ENCODE results near the gene ADGRV1. TPM values are rescaled to one million over a fixed set of nuclear protein-coding genes. Genes with fewer than 3 reads are reported as not detected.
"Not testable (repeated sequence)": the region's sequence is repeated elsewhere in the genome, so short reads cannot be mapped to it uniquely, and the experiment has no call there.

Gene ADGRV1
- total RNA-seq, 1 donor from 2014 or later = not detected

DNA sequence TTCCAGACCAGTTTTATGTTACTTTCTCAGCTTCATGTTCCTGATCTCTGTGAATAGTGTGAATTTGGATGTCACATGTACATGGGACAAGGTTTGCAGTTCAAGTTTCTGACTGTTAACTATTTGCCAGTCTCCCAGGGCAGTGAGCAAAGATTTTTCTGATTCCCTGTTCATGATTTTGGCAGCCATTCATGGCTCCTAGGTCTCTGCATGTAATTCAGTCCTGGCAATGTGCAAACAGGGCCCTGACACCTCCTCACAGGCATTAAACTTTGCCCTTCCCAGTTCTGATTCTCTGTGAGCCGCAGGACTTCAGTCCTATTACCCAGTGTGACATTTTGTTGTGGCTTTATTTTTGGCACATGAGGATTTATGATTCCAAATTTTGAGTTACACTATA, 474.8 kb downstream of the ADGRV1 start:
- no peaks in the 10 kb centered on the region for H3K9me3 ChIP-seq (replicated peaks)
- DNase-seq = no peak
- TF ChIP-seq, protein P1, sequence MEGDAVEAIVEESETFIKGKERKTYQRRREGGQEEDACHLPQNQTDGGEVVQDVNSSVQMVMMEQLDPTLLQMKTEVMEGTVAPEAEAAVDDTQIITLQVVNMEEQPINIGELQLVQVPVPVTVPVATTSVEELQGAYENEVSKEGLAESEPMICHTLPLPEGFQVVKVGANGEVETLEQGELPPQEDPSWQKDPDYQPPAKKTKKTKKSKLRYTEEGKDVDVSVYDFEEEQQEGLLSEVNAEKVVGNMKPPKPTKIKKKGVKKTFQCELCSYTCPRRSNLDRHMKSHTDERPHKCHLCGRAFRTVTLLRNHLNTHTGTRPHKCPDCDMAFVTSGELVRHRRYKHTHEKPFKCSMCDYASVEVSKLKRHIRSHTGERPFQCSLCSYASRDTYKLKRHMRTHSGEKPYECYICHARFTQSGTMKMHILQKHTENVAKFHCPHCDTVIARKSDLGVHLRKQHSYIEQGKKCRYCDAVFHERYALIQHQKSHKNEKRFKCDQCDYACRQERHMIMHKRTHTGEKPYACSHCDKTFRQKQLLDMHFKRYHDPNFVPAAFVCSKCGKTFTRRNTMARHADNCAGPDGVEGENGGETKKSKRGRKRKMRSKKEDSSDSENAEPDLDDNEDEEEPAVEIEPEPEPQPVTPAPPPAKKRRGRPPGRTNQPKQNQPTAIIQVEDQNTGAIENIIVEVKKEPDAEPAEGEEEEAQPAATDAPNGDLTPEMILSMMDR (IDR thresholded peaks at IDR 0.05; ENCODE audit: borderline replicate concordance) = no peak
- H3K36me3 ChIP-seq = no peaks in the 10 kb centered on the region
- H3K27me3 ChIP-seq (ENCODE audit: low read depth) = no peaks in the 10 kb centered on the region
- intact Hi-C loops (cut with micrococcal nuclease) = no loop called here
- H3K27ac ChIP-seq (replicated peaks) = no peak overlapping the region
- H3K4me3 ChIP-seq = no peak overlapping the region
- H3K4me1 ChIP-seq = no peaks in the 10 kb centered on the region

GRCh38 chr5:91038180-91038808, 479.7 kb downstream of the ADGRV1 start:
- TF ChIP-seq, protein P1 (IDR thresholded peaks at IDR 0.05; ENCODE audit: borderline replicate concordance) = no peak
- Histone ChIP-seq H3K27me3 (ENCODE audit: low read depth) (no peaks in the 10 kb centered on the region), H3K36me3 (no peaks in the 10 kb centered on the region), H3K27ac (replicated peaks) (no peak overlapping the region), H3K4me3 (no peak overlapping the region), H3K9me3 (replicated peaks) (no peaks in the 10 kb centered on the region), H3K4me1 (no peaks in the 10 kb centered on the region)
- intact Hi-C loops (cut with micrococcal nuclease) = no loop called here
- DNase-seq = no peak

- H3K4me1 ChIP-seq; H3K27ac ChIP-seq (replicated peaks); H3K4me3 ChIP-seq; DNase-seq; intact Hi-C loops (cut with micrococcal nuclease); H3K36me3 ChIP-seq; H3K27me3 ChIP-seq (ENCODE audit: low read depth): not testable (repeated sequence)
- H3K9me3 ChIP-seq (replicated peaks) = peaks cover 10% of the 10 kb centered on the region
Observed at GRCh38 chr5:91041132-91041531, 482.5 kb downstream of the ADGRV1 start.

DNA sequence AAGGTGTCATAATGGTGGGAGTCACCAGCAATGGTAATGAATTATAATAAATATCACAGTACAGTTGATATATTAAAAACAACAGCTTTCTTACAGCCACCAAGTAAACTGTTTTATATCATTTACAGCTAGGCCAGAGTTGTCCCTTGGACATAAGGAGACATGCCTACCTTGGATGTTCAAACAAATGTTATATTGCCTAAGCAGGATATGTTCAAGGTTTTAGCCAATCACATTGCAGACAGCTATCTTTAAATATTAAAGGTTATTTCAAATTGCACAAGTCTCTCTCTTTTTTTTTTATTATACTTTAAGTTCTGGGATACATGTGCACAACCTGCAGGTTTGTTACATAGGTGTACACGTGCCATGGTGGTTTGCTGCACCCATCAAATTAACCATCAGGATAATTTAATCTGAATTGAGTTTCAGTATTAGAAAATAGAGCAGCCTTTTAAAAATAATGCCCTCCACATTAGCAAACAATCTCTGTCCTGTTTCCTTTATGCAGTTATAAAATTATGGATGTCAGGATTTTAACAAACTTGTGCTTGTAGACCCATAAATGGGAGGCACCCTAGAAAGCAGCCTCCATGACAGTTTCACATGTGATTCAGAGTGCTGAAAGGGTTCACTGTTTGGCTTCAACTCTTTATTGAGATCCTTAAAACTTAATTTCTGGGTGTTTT, 483.8 kb downstream of the ADGRV1 start:
- intact Hi-C loops (cut with micrococcal nuclease) = no loop called here
- Histone ChIP-seq H3K4me3 (no peak overlapping the region), H3K27me3 (ENCODE audit: low read depth) (no peaks in the 10 kb centered on the region), H3K4me1 (no peaks in the 10 kb centered on the region), H3K9me3 (replicated peaks) (peaks cover 10% of the 10 kb centered on the region), H3K36me3 (no peaks in the 10 kb centered on the region), H3K27ac (replicated peaks) (no peak overlapping the region)
- TF ChIP-seq, protein P1 (IDR thresholded peaks at IDR 0.05; ENCODE audit: borderline replicate concordance) = no peak
- DNase-seq = no peak

DNA sequence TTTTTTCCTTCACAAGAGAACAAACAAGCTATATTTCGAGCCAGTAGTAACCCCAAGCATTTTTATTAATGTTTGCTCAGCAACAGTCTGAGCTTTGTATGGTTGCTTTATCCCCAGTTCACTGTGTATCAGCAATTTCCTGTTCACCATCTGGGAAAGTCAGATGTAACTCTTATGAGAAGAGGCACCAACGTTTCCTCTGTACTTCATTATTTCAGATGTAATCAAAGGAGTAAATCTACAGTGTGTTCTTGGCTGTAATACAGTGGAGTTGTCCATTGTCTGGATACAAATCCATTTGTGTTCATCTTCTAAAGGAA, 484.3 kb downstream of the ADGRV1 start:
- Histone ChIP-seq H3K27me3 (ENCODE audit: low read depth) (no peaks in the 10 kb centered on the region), H3K4me1 (no peaks in the 10 kb centered on the region), H3K4me3 (no peak overlapping the region), H3K9me3 (replicated peaks) (peaks cover 10% of the 10 kb centered on the region), H3K27ac (replicated peaks) (no peak overlapping the region), H3K36me3 (no peaks in the 10 kb centered on the region)
- intact Hi-C loops (cut with micrococcal nuclease) = no loop called here
- TF ChIP-seq, protein P1 (IDR thresholded peaks at IDR 0.05; ENCODE audit: borderline replicate concordance) = no peak
- DNase-seq = no peak

DNA sequence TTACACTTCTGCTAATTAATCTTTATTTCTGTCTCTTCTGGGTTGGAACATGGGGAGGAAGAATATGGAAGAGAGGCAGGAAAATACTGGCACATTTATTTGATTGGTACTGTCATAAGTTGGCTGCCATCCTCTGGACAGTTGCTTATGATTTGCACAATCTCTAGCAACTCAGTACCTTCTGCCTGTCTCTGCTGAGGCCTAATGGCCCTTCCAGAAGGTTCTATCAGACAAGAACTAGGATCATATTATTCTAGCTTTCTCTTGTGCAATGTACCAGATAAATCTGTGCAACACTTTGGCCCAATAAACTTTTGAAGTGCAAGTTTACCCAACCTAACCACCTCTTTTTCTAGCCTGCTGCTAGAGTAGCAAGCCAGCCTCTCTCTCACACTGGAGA, 489.5 kb downstream of the ADGRV1 start:
- intact Hi-C loops (cut with micrococcal nuclease) = no loop called here
- no peaks in the 10 kb centered on the region for H3K36me3 ChIP-seq
- H3K4me1 ChIP-seq = no peaks in the 10 kb centered on the region
- no peaks in the 10 kb centered on the region for H3K27me3 ChIP-seq (ENCODE audit: low read depth)
- H3K9me3 ChIP-seq (replicated peaks) = peaks cover 10% of the 10 kb centered on the region
- DNase-seq = no peak
- TF ChIP-seq, protein P1 (IDR thresholded peaks at IDR 0.05; ENCODE audit: borderline replicate concordance) = no peak
- H3K27ac ChIP-seq (replicated peaks) = no peak overlapping the region
- no peak overlapping the region for H3K4me3 ChIP-seq

Data from left ventricle myocardium inferior (tissue), 1 donor.